Left ventricle myocardium inferior (tissue), 1 donor: ENCODE results near the gene VCP. TPM values are rescaled to one million over a fixed set of nuclear protein-coding genes. Genes with fewer than 3 reads are reported as not detected.

Experiments
- DNase-seq: peaks from one replicate; pipeline ENCODE4 v3.0.0-alpha.2; 2020
- H3K27ac ChIP-seq: fragments of 200-600 bp; replicated peaks from 2 replicates; pipeline ENCODE4 v1.8.0; 2021
- H3K27me3 ChIP-seq: fragments of 200-600 bp; 2 replicates; pipeline ENCODE4 v1.8.0; 2021; ENCODE audit warnings: low read depth
- H3K36me3 ChIP-seq: fragments of 200-600 bp; 2 replicates; pipeline ENCODE4 v1.8.0; 2021
- H3K4me1 ChIP-seq: fragments of 200-600 bp; 2 replicates; pipeline ENCODE4 v1.8.0; 2021
- H3K4me3 ChIP-seq: fragments of 200-600 bp; 2 replicates; pipeline ENCODE4 v1.8.0; 2021; ENCODE audit warnings: mild to moderate bottlenecking, moderate library complexity
- H3K9me3 ChIP-seq: fragments of 200-600 bp; replicated peaks from 2 replicates; pipeline ENCODE4 v1.8.0; 2021
- intact Hi-C: fragments of 100-400 bp; cut with micrococcal nuclease; formaldehyde crosslinking; loops from one replicate; pipeline ENCODE4 v1.11.0; 2022
- total RNA-seq: library from RNA; stranded (reverse); fragmentation: NEBNext Ultra II Directional; extraction: Animal tissue kit (Norgen Biotek cat#: 25700); gene quantifications from one replicate; pipeline ENCODE4 v1.2.1, GENCODE V29; 2021
- TF ChIP-seq, protein P1 (sequence below): fragments of 200-600 bp; IDR thresholded peaks from 2 replicates; pipeline ENCODE4 v1.8.0; 2021; ENCODE audit warnings: antibody characterized with exemption, mild to moderate bottlenecking, borderline replicate concordance
- donor health status: DM: no; HTN: yes; CAD: no; lungs with severe emphysema.

Gene VCP
- total RNA-seq, 1 donor from 2014 or later, result 253 TPM

DNA sequence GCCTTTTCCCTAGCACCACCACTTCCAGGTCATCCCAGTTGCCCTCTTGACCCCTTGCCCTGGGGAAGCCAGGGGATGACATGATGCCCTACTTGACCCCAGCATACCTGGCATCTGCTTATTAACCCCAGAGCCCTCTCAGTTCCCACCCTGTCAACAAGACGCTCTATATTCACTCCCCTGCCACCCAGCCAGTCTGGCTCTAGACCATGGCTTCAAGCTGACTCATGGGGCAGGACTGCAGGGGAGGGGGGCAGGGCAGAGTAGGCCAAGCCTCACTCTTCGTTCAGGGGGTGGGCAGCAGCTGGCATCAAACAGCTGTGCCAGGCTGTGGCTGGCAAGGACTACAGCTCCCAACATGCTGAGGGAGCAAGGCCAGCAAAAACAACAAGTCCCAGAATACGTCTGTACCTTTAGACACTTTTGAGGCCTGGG is 37.9 kb upstream of the VCP start:
- TF ChIP-seq, protein P1, sequence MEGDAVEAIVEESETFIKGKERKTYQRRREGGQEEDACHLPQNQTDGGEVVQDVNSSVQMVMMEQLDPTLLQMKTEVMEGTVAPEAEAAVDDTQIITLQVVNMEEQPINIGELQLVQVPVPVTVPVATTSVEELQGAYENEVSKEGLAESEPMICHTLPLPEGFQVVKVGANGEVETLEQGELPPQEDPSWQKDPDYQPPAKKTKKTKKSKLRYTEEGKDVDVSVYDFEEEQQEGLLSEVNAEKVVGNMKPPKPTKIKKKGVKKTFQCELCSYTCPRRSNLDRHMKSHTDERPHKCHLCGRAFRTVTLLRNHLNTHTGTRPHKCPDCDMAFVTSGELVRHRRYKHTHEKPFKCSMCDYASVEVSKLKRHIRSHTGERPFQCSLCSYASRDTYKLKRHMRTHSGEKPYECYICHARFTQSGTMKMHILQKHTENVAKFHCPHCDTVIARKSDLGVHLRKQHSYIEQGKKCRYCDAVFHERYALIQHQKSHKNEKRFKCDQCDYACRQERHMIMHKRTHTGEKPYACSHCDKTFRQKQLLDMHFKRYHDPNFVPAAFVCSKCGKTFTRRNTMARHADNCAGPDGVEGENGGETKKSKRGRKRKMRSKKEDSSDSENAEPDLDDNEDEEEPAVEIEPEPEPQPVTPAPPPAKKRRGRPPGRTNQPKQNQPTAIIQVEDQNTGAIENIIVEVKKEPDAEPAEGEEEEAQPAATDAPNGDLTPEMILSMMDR, result no peak
- peaks cover 34% of the 10 kb centered on the region for H3K36me3 ChIP-seq
- peak overlapping the region; percentile 95 for H3K27ac ChIP-seq
- no peaks in the 10 kb centered on the region for H3K27me3 ChIP-seq
- no peak for DNase-seq
- peak overlapping the region; percentile 93 for H3K4me3 ChIP-seq
- peaks cover 58% of the 10 kb centered on the region for H3K4me1 ChIP-seq
- no peaks in the 10 kb centered on the region for H3K9me3 ChIP-seq
- intact Hi-C loops, result loop anchor here (10.0 kb wide), 1 partner anchor 144 kb away; no protein-coding TSS in a partner anchor

DNA sequence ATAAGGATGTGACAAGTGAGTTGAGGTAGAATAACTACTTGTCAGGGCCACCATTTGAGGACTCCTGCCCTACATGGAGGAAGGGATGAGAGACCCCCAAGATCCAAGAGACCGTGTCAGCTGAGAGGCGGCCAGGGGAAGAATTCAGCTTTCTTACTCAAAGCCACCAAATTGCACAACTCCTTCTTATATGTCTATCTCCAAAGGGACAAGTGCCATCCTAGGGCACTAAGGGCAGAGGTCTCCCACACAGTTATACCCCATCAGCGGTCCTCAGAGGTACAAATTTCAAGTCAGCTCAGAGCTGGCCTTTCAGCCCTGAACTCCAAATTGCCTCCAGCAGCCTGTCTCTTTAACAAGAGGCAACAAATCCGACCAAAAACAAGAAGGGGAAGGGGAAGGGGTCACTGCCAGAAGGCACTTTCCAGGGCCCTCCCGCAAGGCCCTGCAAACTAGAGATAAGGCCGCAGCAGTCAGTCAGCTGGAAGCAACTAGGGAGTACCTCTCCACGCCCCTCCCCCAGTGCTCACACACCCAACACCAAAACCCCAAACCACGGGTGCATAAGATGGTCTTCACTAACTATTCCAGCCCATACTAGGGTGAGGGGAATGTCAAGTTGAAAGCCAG is 36.6 kb upstream of the VCP start:
- H3K27ac ChIP-seq, result no peak overlapping the region
- intact Hi-C loops, result no loop called here
- H3K36me3 ChIP-seq, result peaks cover 46% of the 10 kb centered on the region

DNA sequence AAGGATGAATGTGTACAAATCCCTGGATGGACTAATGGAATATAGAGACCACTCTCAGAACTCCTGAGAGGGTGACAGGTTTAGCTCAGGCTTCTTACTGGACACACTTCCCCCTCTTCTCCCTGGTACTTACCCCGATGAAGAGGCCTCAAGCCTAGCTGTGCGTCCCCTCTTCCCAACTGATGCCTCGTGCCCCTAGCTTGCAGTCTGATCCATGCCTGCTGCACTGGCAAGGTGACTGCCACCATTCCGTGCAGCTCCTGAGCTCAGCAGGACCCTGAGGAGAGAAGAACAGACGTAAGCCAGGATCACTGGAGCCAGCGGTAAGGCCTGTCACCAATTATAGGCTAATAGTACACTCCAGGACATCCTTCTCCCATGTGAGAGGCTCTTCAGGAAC is 36.0 kb upstream of the VCP start:
- no peak for DNase-seq
- Histone ChIP-seq H3K4me1 (peaks cover 49% of the 10 kb centered on the region), H3K27me3 (no peaks in the 10 kb centered on the region), H3K9me3 (no peaks in the 10 kb centered on the region), H3K4me3 (no peak overlapping the region), H3K36me3 (peaks cover 46% of the 10 kb centered on the region), H3K27ac (no peak overlapping the region)
- TF ChIP-seq, protein P1, result no peak
- intact Hi-C loops, result no loop called here

More for the DNA sequence above, 36.6 kb upstream of the VCP start:
- DNase-seq, result no peak
- H3K4me1 ChIP-seq, result peaks cover 49% of the 10 kb centered on the region
- TF ChIP-seq, protein P1, result no peak
- H3K9me3 ChIP-seq, result no peaks in the 10 kb centered on the region
- no peaks in the 10 kb centered on the region for H3K27me3 ChIP-seq
- no peak overlapping the region for H3K4me3 ChIP-seq

DNA sequence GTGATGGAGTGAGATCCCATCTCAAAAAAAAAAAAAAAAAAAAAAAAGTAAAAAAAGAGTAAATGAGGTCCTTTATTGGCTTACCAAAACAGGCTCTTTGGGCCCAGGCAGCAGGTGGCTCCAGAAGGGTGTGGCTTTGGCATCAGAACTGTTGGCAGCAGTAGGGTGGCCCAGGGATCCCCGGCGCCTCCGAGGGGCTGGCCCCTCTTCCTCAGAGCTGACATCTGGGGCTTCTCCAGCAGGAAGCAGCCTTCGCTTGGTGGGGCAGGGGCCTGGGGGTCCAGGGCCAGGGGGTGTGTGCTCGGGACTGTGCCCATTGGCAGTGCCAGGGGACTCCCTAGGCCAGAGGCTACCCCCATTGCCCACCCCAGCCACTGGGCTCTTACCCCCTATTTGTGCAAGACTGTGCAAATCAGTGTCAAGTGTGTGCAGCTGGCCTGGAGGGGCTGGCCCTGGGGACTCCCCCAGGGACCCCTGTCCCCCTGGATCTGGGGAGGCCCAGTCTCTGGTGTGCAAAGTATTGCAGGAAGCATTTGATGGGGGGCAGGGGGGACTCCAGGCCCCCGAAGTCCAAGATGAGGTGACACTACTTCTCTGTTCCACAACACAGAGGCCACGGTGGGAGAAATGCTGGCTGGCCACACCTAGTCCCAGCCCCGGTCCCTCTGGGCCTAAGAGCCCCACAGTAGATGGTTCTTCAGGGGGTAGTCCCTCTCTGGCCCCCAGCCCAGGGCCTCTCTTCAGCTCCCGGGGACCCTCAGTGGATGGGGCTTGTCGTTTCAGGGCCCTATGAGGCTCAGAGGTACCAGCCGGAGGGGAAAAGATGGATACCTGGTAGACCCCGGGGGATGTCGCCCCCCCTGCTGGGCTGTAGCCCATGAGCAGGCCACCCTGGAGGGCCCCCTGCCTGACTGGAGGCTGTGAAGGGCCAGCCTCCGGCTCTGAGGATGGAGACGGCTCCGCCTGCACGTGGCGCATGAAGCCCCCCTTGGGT is 35.2 kb upstream of the VCP start:
- intact Hi-C loops, result no loop called here
- H3K9me3 ChIP-seq, result no peaks in the 10 kb centered on the region

DNA sequence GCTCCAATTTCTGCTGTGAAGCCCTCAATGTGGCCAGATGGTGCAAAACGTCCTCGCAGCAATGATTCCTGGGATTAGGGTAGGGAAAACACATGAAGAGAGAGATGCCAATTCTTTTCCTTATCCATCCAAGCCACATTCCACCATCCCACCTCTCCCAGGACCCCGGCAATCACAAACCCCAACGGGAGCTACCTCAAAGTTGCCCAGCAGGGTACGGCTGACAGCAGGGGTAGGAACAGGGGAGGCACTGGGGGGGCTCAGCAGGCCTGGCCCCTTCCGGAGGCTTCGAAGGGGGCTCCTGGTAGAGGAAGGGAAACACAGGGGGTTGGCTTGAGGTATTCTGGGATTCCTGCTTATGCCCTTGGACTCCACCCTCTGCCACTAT is 33.9 kb upstream of the VCP start:
- intact Hi-C loops, result no loop called here
- H3K9me3 ChIP-seq, result no peaks in the 10 kb centered on the region
- H3K27me3 ChIP-seq, result no peaks in the 10 kb centered on the region
- no peak overlapping the region for H3K27ac ChIP-seq
- no peak for DNase-seq
- TF ChIP-seq, protein P1, result no peak
- no peak overlapping the region for H3K4me3 ChIP-seq
- H3K36me3 ChIP-seq, result peaks cover 50% of the 10 kb centered on the region
- peaks cover 49% of the 10 kb centered on the region for H3K4me1 ChIP-seq

More for the DNA sequence above, 35.2 kb upstream of the VCP start:
- H3K27me3 ChIP-seq, result no peaks in the 10 kb centered on the region
- H3K4me3 ChIP-seq, result no peak overlapping the region
- DNase-seq, result no peak
- peaks cover 46% of the 10 kb centered on the region for H3K36me3 ChIP-seq
- TF ChIP-seq, protein P1, result no peak
- no peak overlapping the region for H3K27ac ChIP-seq
- peaks cover 47% of the 10 kb centered on the region for H3K4me1 ChIP-seq
